Endodermal cell (in vitro differentiated cells): ENCODE data around the gene CATSPER4. TPM values are rescaled to one million over a fixed set of nuclear protein-coding genes. Genes with fewer than 3 reads are reported as not detected.

ENCODE experiments used
- DNase-seq: peaks from one replicate; pipeline ENCODE4 v3.0.0-alpha.2; 2017
- H3K27ac ChIP-seq: 2 replicates; pipeline ENCODE4 v1.5.1; 2013; ENCODE audit warnings: mild to moderate bottlenecking, low read depth, low read length, moderate library complexity
- H3K27me3 ChIP-seq: 2 replicates; pipeline ENCODE4 v1.6.1; 2013; ENCODE audit warnings: mild to moderate bottlenecking, low read length, moderate library complexity; ENCODE audit not compliant: insufficient read depth, control insufficient read depth, poor library complexity, severe bottlenecking
- H3K36me3 ChIP-seq: 2 replicates; pipeline ENCODE4 v1.7.0; 2013; ENCODE audit warnings: mild to moderate bottlenecking, low read length, moderate library complexity; ENCODE audit not compliant: control insufficient read depth, insufficient read depth
- H3K4me1 ChIP-seq: one replicate; pipeline ENCODE4 v1.7.0; 2013; ENCODE audit warnings: low read length; ENCODE audit not compliant: control insufficient read depth, insufficient read depth
- H3K4me3 ChIP-seq: 2 replicates; pipeline ENCODE4 v1.5.1; 2013; ENCODE audit warnings: mild to moderate bottlenecking, low read length, moderate library complexity
- H3K9ac ChIP-seq: 2 replicates; pipeline ENCODE4 v1.6.1; 2013; ENCODE audit warnings: mild to moderate bottlenecking, low read length, moderate library complexity; ENCODE audit not compliant: poor library complexity, severe bottlenecking; ENCODE audit errors: extremely low read depth
- H3K9me3 ChIP-seq: 2 replicates; pipeline ENCODE4 v1.6.1; 2013; ENCODE audit warnings: mild to moderate bottlenecking, low read length, moderate library complexity; ENCODE audit not compliant: control insufficient read depth
- H3K27ac Mint-ChIP-seq: 2 replicates; pipeline ENCODE4 v1.8.0; 2020; ENCODE audit warnings: mixed read lengths
- H3K27me3 Mint-ChIP-seq: 2 replicates; pipeline ENCODE4 v1.8.0; 2021; ENCODE audit warnings: mild to moderate bottlenecking, mixed read lengths; ENCODE audit not compliant: insufficient read depth
- H3K36me3 Mint-ChIP-seq: 2 replicates; pipeline ENCODE4 v1.8.0; 2020; ENCODE audit warnings: low read depth, mixed read lengths
- H3K4me1 Mint-ChIP-seq: 2 replicates; pipeline ENCODE4 v1.8.0; 2020; ENCODE audit warnings: mixed read lengths
- H3K4me3 Mint-ChIP-seq: 2 replicates; pipeline ENCODE4 v1.8.0; 2020; ENCODE audit warnings: mild to moderate bottlenecking, moderate library complexity, mixed read lengths
- H3K9me3 Mint-ChIP-seq: 2 replicates; pipeline ENCODE4 v1.8.0; 2020; ENCODE audit warnings: mild to moderate bottlenecking, mixed read lengths
- CTCF ChIP-seq: fragments of 200-600 bp; sonication (generic); conservative IDR thresholded peaks from 2 replicates; pipeline ENCODE4 v1.5.0; 2021; ENCODE audit warnings: antibody characterized with exemption, mild to moderate bottlenecking
- WGBS, 2 experiments: methylation state at CpG; one replicate each; pipeline versions ENCODE4 v1.1.5 to v1.1.7; 2013; ENCODE audit warnings: missing lambda C conversion rate in 2 of 2, mixed read lengths in 1 of 2; ENCODE audit not compliant: insufficient coverage in 1 of 2, insufficient read length in 1 of 2; 5-methylcytosine and 5-hydroxymethylcytosine counted together
- total RNA-seq, 2 donors: library from RNA; stranded (reverse); fragmentation: NEBNext Ultra II Directional in 1 of 2; extraction: Animal tissue kit (Norgen Biotek cat#: 25700) in 1 of 2; gene quantifications; 2 replicates in 1 of 2; 3 replicates in 1 of 2; pipeline ENCODE4 v1.2.1, GENCODE V29; 2021

Gene CATSPER4
- total RNA-seq, 2 donors from 2014 or later, result 0.20 to 0.35 TPM

GRCh38 chr1:26169669-26170471 is 20.5 kb upstream of the CATSPER4 start, which contains the start of gene ZNF593:
Gene ZNF593 (plus strand): TSS chr1:26169908. CDS start chr1:26169984, 76 bp downstream.
- Mint-ChIP-seq H3K4me1 (peaks cover 28% of the 10 kb centered on the region), H3K9me3 (no peaks in the 10 kb centered on the region), H3K4me3 (peak within 1 kb of the TSS; percentile 80), H3K36me3 (peaks cover 4% of the 10 kb centered on the region), H3K27ac (peak within 1 kb of the TSS; percentile 91), H3K27me3 (peaks cover 29% of the 10 kb centered on the region)
- peak; percentile 96 for DNase-seq
- peak; percentile 95 for TF ChIP-seq CTCF
- H3K27ac ChIP-seq, result peak within 1 kb of the TSS; percentile 79
- H3K4me3 ChIP-seq, result peak within 1 kb of the TSS; percentile 91
- peaks cover 15% of the 10 kb centered on the region for H3K4me1 ChIP-seq
- no peaks in the 10 kb centered on the region for H3K9me3 ChIP-seq
- H3K36me3 ChIP-seq, result no peaks in the 10 kb centered on the region
- WGBS, 2 experiments, result 0 to 2% methylated on average over 38 to 75 of the region's 76 CpGs
- no peaks in the 10 kb centered on the region for H3K27me3 ChIP-seq
- H3K9ac ChIP-seq, result peak within 1 kb of the TSS; percentile 79

- H3K36me3 Mint-ChIP-seq, result peaks cover 4% of the 10 kb centered on the region
- DNase-seq, result no peak
- no peaks in the 10 kb centered on the region for H3K9me3 Mint-ChIP-seq
- H3K27ac ChIP-seq, result no peak overlapping the region
- H3K27me3 Mint-ChIP-seq, result peaks cover 27% of the 10 kb centered on the region
- H3K4me3 Mint-ChIP-seq, result peak overlapping the region; percentile 80
- H3K27ac Mint-ChIP-seq, result peak overlapping the region; percentile 91
- peaks cover 23% of the 10 kb centered on the region for H3K4me1 Mint-ChIP-seq
- H3K9ac ChIP-seq, result peak overlapping the region; percentile 79
- H3K4me3 ChIP-seq, result peak overlapping the region; percentile 91
- no peaks in the 10 kb centered on the region for H3K36me3 ChIP-seq
- WGBS, 2 experiments, result 86 to 92% methylated on average over 3 to 9 of the region's 9 CpGs
- H3K27me3 ChIP-seq, result no peaks in the 10 kb centered on the region
- H3K4me1 ChIP-seq, result peaks cover 15% of the 10 kb centered on the region
- no peaks in the 10 kb centered on the region for H3K9me3 ChIP-seq
- no peak for TF ChIP-seq CTCF
Measured at GRCh38 chr1:26170472-26170821, 20.0 kb upstream of the CATSPER4 start.

- H3K4me3 Mint-ChIP-seq, result peak within 1 kb of the TSS; percentile 80
- peaks cover 21% of the 10 kb centered on the region for H3K27me3 Mint-ChIP-seq
- H3K36me3 ChIP-seq, result no peaks in the 10 kb centered on the region
- H3K27ac Mint-ChIP-seq, result no peak within 1 kb of the TSS
- TF ChIP-seq CTCF, result no peak
- H3K27me3 ChIP-seq, result no peaks in the 10 kb centered on the region
- peak within 1 kb of the TSS; percentile 91 for H3K4me3 ChIP-seq
- WGBS, 2 experiments, result 92 to 94% methylated on average over 9 to 34 of the region's 34 CpGs
- H3K9me3 ChIP-seq, result no peaks in the 10 kb centered on the region
- no peak for DNase-seq
- H3K9me3 Mint-ChIP-seq, result no peaks in the 10 kb centered on the region
- H3K4me1 ChIP-seq, result peaks cover 12% of the 10 kb centered on the region
- H3K36me3 Mint-ChIP-seq, result peaks cover 4% of the 10 kb centered on the region
- H3K9ac ChIP-seq, result peak within 1 kb of the TSS; percentile 79
- no peak within 1 kb of the TSS for H3K27ac ChIP-seq
- H3K4me1 Mint-ChIP-seq, result peaks cover 16% of the 10 kb centered on the region
Measured at GRCh38 chr1:26171084-26172072, 19.0 kb upstream of the CATSPER4 start, which contains the start of gene ZNF593OS. Gene ZNF593OS (minus strand): TSS chr1:26171832. CDS start chr1:26171661, 171 bp downstream.
